Upper lobe of left lung (tissue), 6 donors: ENCODE measurements around the gene SPATA2L. TPM values are rescaled to one million over a fixed set of nuclear protein-coding genes. Genes with fewer than 3 reads are reported as not detected.

Source experiments
- ATAC-seq, 2 donors: fragments of 200-7000 bp; cut with Tn5 transposase; one replicate each; pipeline ENCODE4 v1.9.1; 2022; ENCODE audit warnings: mild to moderate bottlenecking in 2 of 2, moderate library complexity in 2 of 2; ENCODE audit not compliant: low FRiP score in 2 of 2
- DNase-seq, 2 donors: peaks; one replicate each; pipeline ENCODE4 v3.0.0-alpha.2; 2019 to 2020
- H3K27ac ChIP-seq, 4 donors: fragments of 200-600 bp; sonication (generic); one replicate each; pipeline ENCODE4 v1.5.1; 2016 to 2019
- H3K27me3 ChIP-seq, 4 donors: fragments of 200-600 bp; sonication (generic); one replicate each; pipeline ENCODE4 v1.5.1; 2017 to 2019
- H3K36me3 ChIP-seq, 4 donors: fragments of 200-600 bp; sonication (generic); one replicate each; pipeline ENCODE4 v1.5.1; 2016 to 2019
- H3K4me1 ChIP-seq, 4 donors: fragments of 200-600 bp; sonication (generic); one replicate each; pipeline ENCODE4 v1.5.1; 2018 to 2019
- H3K4me3 ChIP-seq, 4 donors: fragments of 200-600 bp; sonication (generic); one replicate each; pipeline ENCODE4 v1.5.1; 2017 to 2019; ENCODE audit warnings: mild to moderate bottlenecking in 2 of 4, moderate library complexity in 1 of 4
- H3K9me3 ChIP-seq, 4 donors: fragments of 200-600 bp; sonication (generic); one replicate each; pipeline ENCODE4 v1.5.1; 2018 to 2019
- EP300 ChIP-seq, 4 donors: sonication (generic); formaldehyde crosslinking; IDR thresholded peaks; one replicate each; pipeline ENCODE4 v1.5.1; 2017; ENCODE audit warnings: antibody characterized with exemption in 4 of 4, control low read depth in 2 of 4
- POLR2A ChIP-seq, 4 donors: fragments of 450-650 bp; IDR thresholded peaks; one replicate each; pipeline ENCODE4 v1.5.1; 2016 to 2017; ENCODE audit warnings: antibody characterized with exemption in 4 of 4, mild to moderate bottlenecking in 2 of 4
- POLR2AphosphoS5 ChIP-seq, 2 donors: sonication (generic); formaldehyde crosslinking; IDR thresholded peaks; one replicate each; pipeline ENCODE4 v1.5.1; 2017; ENCODE audit warnings: antibody characterized with exemption in 2 of 2
- WGBS, 2 donors: methylation state at CpG; one replicate each; pipeline ENCODE4 v1.1.5; 2017 to 2018; 5-methylcytosine and 5-hydroxymethylcytosine counted together
- total RNA-seq, 6 donors: library from RNA; depleted of rRNA in 4 of 6; stranded (reverse); fragments of >200 nt in 4 of 6; gene quantifications; one replicate each; pipeline versions ENCODE4 v1.1.0 to v1.2.1, GENCODE V29; 2016 to 2021
- TF ChIP-seq, protein P1 (sequence below), 6 experiments: fragments of 450-650 bp in 4 of 6; fragments of 200-600 bp in 2 of 6; sonication (generic) in 2 of 6; IDR thresholded peaks; one replicate each; pipeline ENCODE4 v1.5.1; 2016 to 2019; ENCODE audit warnings: antibody characterized with exemption in 6 of 6
- donor health status: DM: no; HTN: no; CAD: no; lungs with moderate emphysema.
- donor health status: DM: no; HTN: yes; CAD: no; lungs with severe emphysema.

The SPATA2L gene
- total RNA-seq, 6 donors from 2014 or later: 11.5 to 49.3 (median 26.5) TPM

- WGBS, 2 donors: 0% methylated on average over 3 of the region's 103 CpGs; no CpG with 5 or more reads in 1 of the 2 donors
- Histone ChIP-seq H3K4me1 (peaks cover 36 to 55% (median 42%) of the 10 kb centered on the region in 4 donors), H3K36me3 (peaks cover 6 to 33% (median 26%) of the 10 kb centered on the region in 4 donors), H3K9me3 (no peaks in the 10 kb centered on the region), H3K27me3 (peaks cover 0 to 8% (median 0%) of the 10 kb centered on the region in 4 donors), H3K4me3 (peak within 1 kb of the TSS; percentile 67 to 99 (median 95)), H3K27ac (peak within 1 kb of the TSS; percentile 91 to 99 (median 98))
- DNase-seq (peak; percentile 85 to 97), ATAC-seq (peak; percentile 77 to 89)
- TF ChIP-seq POLR2A (IDR thresholded peaks at IDR 0.05) (peak in 2 of 4 donors; percentile 56 to 68), EP300 (IDR thresholded peaks at IDR 0.05) (no peak), POLR2AphosphoS5 (IDR thresholded peaks at IDR 0.05) (peak; percentile 52 to 71)
- TF ChIP-seq, protein P1, sequence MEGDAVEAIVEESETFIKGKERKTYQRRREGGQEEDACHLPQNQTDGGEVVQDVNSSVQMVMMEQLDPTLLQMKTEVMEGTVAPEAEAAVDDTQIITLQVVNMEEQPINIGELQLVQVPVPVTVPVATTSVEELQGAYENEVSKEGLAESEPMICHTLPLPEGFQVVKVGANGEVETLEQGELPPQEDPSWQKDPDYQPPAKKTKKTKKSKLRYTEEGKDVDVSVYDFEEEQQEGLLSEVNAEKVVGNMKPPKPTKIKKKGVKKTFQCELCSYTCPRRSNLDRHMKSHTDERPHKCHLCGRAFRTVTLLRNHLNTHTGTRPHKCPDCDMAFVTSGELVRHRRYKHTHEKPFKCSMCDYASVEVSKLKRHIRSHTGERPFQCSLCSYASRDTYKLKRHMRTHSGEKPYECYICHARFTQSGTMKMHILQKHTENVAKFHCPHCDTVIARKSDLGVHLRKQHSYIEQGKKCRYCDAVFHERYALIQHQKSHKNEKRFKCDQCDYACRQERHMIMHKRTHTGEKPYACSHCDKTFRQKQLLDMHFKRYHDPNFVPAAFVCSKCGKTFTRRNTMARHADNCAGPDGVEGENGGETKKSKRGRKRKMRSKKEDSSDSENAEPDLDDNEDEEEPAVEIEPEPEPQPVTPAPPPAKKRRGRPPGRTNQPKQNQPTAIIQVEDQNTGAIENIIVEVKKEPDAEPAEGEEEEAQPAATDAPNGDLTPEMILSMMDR (IDR thresholded peaks at IDR 0.05): peak in 1 of 6 experiments; percentile 13
These were observed 19.5 kb upstream of the SPATA2L start, which contains the start of the genes VPS9D1 and ZNF276 for GRCh38 chr16:89720813-89721545. Gene VPS9D1 (minus strand): TSS chr16:89720898. CDS start chr16:89720861, 37 bp downstream. Gene ZNF276 (plus strand): TSS chr16:89721537. CDS start chr16:89721641, 104 bp downstream.

DNA sequence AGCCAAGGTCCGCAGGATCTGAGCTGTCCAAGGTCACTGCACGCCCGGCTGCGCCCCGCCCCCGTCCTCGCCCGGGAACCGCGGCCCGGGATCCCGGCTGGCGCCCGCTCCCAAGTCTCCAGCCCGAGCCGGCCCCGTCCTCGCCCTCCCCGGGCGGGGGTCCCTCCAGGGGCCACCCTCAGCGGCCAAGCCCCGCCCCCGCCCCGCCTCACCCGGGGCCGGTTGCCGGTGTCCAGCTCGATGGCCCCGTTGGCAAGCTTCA is 19.0 kb upstream of the SPATA2L start:
- ATAC-seq (peak in 1 of 2 donors; percentile 33), DNase-seq (peak in 1 of 2 donors; percentile 93)
- peaks cover 6 to 28% (median 25%) of the 10 kb centered on the region in 4 donors for H3K36me3 ChIP-seq
- peak overlapping the region; percentile 67 to 99 (median 95) for H3K4me3 ChIP-seq
- TF ChIP-seq, protein P1 (IDR thresholded peaks at IDR 0.05): peak in 1 of 6 experiments; percentile 5
- TF ChIP-seq POLR2AphosphoS5 (IDR thresholded peaks at IDR 0.05) (no peak), POLR2A (IDR thresholded peaks at IDR 0.05) (no peak)
- H3K27ac ChIP-seq: peak overlapping the region; percentile 91 to 99 (median 98)
- H3K9me3 ChIP-seq: no peaks in the 10 kb centered on the region
- H3K27me3 ChIP-seq: peaks cover 0 to 8% (median 0%) of the 10 kb centered on the region in 4 donors
- peaks cover 36 to 55% (median 40%) of the 10 kb centered on the region in 4 donors for H3K4me1 ChIP-seq
- 17% methylated on average over 1 of the region's 29 CpGs; no CpG with 5 or more reads in 1 of the 2 donors for WGBS, 2 donors

- H3K4me1 ChIP-seq: peaks cover 19 to 33% (median 24%) of the 10 kb centered on the region in 4 donors
- no peak overlapping the region for H3K4me3 ChIP-seq
- TF ChIP-seq POLR2AphosphoS5 (IDR thresholded peaks at IDR 0.05) (no peak), POLR2A (IDR thresholded peaks at IDR 0.05) (no peak), EP300 (IDR thresholded peaks at IDR 0.05) (no peak)
- TF ChIP-seq, protein P1 (IDR thresholded peaks at IDR 0.05): no peak
- no peaks in the 10 kb centered on the region for H3K9me3 ChIP-seq
- peaks cover 0 to 8% (median under 1%) of the 10 kb centered on the region in 4 donors for H3K27me3 ChIP-seq
- peaks cover 0 to 2% (median under 1%) of the 10 kb centered on the region in 4 donors for H3K36me3 ChIP-seq
- whole genome bisulfite sequencing, 2 donors: 87 to 88% methylated on average over 14 to 24 of the region's 24 CpGs
- H3K27ac ChIP-seq: peak overlapping the region in 1 of 4 donors; percentile 98
- DNase-seq: peak in 1 of 2 donors; percentile 30
- ATAC-seq: no peak
These were observed 16.4 kb upstream of the SPATA2L start for GRCh38 chr16:89717688-89718505.

- peak in 1 of 2 donors; percentile 61 for DNase-seq
- no peak overlapping the region for H3K27ac ChIP-seq
- H3K27me3 ChIP-seq: peaks cover 0 to 8% (median 5%) of the 10 kb centered on the region in 4 donors
- no peak overlapping the region for H3K4me3 ChIP-seq
- WGBS, 2 donors: 90 to 93% methylated on average over 20 to 25 of the region's 29 CpGs
- no peaks in the 10 kb centered on the region for H3K9me3 ChIP-seq
- no peak for ATAC-seq
- TF ChIP-seq EP300 (IDR thresholded peaks at IDR 0.05): no peak
- TF ChIP-seq POLR2AphosphoS5 (IDR thresholded peaks at IDR 0.05): no peak
- TF ChIP-seq, protein P1 (IDR thresholded peaks at IDR 0.05): no peak
- TF ChIP-seq POLR2A (IDR thresholded peaks at IDR 0.05): no peak
- no peaks in the 10 kb centered on the region for H3K36me3 ChIP-seq
- peaks cover 15 to 31% (median 20%) of the 10 kb centered on the region in 4 donors for H3K4me1 ChIP-seq
These were observed 15.6 kb upstream of the SPATA2L start for GRCh38 chr16:89716916-89717687.
